Daoy (cell line): ENCODE data around the gene TP63. TPM values are rescaled to one million over a fixed set of nuclear protein-coding genes. Genes with fewer than 3 reads are reported as not detected.

Experiments used
- DNase-seq: peaks from one replicate; pipeline ENCODE4 v3.0.0-alpha.2; 2015; ENCODE audit warnings: low read depth
- total RNA-seq: library from RNA; depleted of rRNA; stranded (reverse); fragments of >200 nt; shearing (Covaris generic); gene quantifications from 2 replicates; pipeline ENCODE4 v1.2.3, GENCODE V29; 2014

TP63 gene
- total RNA-seq, 1 experiment from 2014 or later: 0.29 TPM

DNA sequence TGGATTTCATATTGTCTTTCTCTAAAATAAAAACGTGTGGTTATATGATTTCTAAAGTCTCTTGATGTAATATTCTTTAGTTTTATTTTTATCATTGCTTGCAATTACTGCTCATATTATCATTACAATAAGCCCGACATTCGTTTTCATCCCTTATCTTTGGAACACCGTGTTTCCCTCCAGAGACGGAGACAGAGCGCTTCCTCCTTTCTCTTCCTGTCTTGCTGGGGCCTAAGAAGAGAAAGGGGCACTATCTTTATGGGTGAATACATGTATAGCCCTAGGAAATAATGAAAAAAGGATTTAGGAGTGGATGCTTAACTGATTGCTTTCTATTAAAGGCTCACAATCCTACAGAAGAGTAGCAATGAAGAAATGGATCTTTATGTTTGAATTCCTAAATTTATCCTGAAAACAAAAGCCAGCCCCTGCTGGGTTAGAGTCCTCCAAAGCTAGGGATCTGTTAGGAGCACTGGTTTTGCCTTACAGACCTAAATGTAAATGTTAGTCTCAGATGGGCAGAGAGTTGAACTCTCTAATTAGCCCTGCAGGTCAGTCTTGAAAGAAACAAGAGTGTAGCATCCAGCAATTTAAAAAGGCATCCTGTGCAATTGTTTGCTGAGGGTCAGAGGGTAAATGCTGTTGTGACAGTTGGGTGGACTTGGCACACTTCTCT lies 145.1 kb downstream of the TP63 start:
- DNase-seq: no peak

DNA sequence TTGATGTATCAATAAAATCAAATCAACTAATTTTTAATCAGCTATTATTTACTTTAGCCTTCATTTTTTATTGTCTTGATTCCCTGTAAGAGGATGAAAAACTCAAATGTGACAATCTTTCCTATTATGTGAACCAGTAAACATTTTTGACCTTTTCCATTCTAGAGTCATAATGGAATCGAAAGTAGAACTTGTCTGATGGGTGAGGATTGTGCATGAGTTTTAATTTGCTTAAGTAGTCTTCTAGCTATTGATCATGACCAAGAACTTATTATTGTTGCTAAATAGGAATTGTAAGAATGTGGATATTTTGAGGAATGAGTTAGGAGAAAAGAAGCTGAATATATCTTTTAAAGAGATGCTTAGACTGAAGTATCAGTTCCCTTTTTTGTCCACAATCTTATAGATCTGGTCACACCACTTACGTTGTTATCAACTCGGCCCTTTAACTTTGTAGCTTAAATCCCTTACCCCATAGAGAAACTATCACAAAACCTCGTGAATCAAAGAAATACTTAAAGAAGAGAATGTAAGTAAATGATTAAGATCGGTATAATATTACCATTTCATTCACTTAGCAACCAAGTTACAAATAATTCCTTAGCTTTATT lies 147.3 kb downstream of the TP63 start:
- no peak for DNase-seq

DNA sequence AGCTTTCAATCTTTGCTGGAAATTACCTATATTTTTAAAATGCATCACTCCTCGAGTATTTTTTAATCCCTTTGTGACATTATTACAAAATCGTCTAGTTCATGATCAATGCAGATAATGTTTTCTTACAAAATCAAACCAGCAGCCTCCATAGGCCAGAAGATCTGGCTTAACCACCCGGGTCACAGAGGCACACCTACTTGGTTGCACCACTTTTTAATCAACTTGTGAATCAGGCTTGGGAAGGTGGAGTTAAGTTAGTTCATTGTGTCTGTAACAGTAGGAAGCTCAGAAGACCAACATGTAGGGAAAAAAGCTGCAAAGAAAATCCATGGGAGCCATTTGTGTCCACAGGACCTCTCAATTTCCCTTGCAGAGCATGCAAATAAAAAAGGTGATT lies 148.0 kb downstream of the TP63 start:
- no peak for DNase-seq

DNA sequence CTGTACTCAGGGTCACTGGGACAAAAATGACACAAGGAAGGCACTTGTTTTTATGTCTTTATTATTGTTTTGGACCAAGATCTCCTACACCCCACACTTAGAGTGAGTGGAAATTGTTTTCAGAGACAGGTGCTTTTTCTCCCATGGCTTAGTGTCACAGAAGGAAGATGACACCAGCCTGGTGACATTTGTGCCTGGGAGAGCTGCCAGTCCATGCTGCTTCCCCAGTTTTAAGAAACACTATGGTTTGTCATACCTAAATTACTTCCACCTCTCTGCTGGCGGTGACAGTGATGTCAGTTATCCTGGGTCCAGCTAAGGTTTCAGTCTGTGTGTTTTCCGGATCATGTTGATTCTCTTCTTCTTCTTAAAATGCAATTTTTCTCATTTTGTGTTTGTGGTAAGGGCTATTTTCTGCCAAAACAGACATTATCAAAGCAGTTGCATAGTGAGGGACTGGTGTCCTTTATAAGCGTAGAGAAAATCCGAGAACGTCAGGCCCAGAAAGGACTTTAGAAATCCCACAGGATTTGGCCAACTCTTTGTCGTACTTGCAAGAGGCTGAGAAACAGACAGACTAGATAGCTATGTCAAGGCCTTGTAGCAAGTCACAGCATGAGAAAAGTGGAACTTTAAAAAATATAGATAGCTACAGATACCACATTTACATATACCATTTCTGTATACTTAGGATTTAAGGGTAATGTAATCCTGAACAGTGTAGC lies 149.5 kb downstream of the TP63 start:
- no peak for DNase-seq

DNA sequence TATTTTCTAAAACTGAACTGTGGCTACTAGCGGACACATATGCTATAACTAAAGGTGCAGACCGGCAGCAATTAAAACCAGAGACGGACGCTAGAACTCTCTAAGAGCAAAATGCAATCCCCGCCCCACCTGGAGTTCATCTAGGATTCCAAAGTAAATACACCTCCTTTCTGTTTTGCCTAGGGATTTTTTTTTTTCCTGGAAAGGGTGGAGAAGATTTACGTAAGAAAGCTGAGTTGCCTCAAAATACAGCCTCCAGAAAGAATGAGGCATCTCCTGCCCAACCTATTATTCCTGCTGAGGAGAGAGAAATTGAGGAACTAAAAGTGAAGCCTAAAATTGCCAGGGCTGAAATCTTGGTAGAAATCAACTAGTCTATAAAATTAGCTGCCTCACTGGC lies 150.2 kb downstream of the TP63 start:
- DNase-seq: no peak

DNA sequence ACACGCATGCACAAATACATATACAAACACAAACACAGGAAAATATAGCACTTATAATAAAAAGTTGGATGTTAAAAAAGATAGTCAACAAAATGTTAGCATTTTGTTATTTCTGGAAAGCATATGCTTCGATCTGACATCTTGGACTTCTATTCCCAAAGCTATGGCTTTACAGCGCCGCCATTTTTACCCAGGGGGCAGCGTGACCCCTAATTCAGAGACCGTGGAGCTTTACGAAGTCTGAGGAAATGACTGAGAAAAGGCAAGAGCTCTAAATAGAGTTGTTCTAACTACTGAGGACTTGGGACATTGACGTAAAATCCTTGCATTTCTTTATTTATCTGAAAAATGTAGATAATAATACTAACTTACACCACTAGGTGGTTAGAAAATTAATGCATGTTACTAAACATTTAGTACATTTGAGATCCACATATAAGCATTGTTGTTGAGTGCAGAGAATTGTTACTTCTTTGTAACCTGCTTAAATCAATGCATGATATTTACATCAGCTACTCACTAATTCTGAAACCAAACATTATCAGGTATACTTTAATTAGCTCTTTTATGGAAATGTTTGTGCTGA lies 155.4 kb downstream of the TP63 start:
- DNase-seq: no peak

DNA sequence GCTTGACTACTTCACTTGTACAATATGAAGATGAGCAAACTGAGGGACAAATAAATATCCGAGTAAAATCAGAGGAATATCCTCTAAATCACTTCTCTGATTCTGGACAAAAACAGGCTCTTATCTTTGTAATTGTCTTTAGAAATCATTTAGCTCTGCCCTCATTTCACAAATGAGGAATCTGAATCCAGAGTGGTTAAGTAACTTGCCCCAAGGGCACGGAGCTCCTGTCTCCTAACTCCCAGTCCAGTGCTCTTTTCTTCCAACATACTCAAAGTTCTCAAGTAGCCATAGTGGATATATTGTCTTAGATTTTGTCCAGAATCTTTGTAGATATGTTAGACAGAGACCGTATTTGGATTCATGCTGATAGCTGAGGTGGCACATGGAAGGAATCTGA lies 156.0 kb downstream of the TP63 start:
- no peak for DNase-seq

DNA sequence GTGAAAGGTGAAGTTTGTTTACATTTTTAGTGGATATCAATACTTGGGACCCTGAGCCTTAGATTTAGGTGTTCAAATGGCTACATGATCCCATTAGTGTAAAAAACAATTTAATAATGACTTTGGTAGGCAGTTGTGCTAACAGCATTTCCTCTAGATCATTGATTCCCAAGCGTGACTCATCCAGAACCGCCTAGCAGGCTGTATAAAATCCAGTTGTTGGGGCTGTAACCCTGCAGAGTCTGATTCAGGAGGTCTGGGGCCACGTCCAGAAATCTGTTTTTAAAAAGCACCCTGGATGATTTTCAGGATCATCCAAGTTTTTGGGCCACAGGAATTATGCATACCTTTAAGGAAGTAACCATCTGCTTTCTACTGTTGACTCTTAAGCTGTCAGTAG lies 156.4 kb downstream of the TP63 start:
- DNase-seq: peak; percentile 23

DNA sequence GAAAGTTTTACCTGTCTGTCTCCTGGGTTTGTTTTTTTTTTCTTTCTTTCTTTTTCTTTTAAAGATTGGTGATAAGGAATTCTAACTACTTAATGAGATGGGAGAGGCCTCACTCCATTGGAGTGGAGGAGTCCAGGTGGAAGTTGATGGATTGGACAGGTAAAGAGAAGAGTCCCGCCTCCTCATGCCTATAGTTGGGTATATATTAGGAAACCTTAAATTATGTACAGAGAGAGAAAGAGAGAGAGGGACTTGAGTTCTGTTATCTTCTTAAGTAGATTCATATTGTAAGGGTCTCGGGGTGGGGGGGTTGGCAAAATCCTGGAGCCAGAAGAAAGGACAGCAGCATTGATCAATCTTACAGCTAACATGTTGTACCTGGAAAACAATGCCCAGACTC lies 158.2 kb downstream of the TP63 start:
- DNase-seq: no peak

DNA sequence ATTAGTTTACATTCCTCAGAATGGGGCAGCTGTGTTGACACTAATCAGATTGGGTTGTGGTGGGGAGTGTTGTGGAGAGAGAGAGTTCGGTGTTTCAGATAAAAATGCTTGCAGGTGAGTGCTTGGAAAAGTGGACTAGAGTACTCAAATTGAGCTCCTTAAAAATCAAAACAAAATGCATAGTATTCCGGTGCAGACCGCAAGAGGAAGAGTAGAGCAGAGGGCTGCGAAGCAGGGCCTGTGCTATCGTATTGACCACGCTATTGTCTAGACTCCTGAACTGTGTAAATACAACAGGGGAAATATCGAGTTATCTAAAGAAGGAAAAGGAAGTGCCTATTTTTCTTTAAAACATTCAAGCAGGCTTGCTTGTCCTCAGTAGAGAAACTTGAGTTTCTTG lies 159.5 kb downstream of the TP63 start:
- no peak for DNase-seq

DNA sequence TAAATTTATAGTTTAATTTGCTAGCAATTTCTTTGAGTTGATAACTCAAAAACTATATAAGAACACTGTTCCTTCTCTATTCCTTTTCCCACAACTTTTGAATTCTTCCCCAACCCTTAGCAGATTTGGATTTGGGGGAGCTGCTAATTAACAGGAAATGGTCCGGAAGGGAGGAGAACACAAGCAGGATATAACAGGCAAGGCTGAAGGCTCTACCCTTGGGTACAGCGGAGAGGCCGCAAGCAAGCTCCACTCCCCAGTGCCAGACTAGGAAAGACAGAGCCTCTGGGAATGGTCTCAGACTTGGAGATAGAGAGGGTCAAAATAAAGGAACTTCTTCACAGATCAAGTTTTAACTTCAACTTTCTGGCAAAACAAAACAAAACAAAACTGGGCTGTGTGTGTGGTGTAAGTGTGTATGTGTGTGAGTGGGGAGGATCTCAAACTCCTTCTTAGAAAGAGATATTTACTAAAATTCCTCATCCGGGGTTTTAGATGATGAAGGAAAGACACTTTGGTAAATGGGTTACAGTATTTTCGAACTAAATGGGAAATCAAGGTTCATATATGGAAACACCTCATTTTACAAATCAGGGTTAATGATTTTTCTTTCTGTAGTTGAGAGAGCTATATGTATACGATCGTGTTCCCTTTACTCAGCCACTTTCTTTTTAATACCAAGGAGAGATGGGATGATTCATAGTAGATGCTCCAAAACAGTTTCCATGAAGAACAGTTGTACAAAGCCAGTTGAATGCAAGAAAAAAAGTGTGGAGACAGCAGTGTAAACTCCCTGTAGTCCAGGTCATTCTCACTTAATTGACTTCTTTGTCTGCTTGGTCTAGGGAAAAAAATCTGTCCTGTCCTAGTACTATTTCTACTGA lies 161.1 kb downstream of the TP63 start:
- DNase-seq: no peak

DNA sequence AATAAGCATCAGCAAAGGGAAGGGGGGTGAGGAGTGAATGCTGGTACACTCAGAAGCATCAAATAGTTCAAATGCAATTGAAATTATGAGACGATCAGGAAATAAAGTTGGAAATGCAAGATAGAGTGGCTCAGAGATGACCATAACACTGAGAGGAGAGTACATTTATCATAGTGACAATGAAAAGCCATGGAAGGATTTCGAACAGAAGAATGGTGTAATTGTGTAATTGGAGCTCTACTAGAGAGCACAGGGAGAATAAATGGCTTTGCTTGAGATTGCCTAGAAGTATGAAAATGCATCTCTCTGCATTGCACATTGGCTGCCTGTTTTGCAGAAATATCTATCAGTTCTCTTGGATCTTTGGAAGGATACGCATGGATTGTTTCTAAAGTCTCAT lies 163.3 kb downstream of the TP63 start:
- DNase-seq: no peak

DNA sequence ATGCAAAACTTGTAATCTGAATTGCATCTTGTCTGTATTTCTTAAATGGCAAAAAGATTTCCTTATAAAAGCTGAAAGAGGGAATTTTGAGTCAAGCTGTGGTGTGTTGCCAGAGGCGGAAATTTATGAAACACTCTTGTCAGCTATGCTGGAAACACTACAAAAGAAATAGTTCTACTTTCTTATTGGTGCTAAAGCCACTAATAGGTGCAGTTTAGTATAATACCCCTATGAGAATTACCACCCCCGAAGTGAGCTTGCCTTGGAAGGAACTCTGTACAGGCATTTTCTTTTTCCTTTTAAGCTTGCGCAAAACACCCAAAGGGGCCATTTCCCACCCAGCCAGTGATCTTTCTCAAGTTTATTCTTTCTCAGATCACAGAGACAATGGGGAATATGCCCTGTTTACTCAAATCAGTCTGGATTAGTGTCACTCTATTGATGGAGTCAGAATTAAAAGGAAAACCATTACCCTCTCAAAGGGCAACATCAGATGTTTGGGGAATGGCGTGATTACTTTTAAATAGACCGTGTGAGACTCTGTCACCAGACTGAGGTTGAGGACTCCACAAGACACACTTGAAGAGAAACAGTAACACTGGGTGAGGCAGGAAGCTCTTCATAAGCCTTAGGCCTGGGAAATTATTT lies 166.0 kb downstream of the TP63 start:
- no peak for DNase-seq

DNA sequence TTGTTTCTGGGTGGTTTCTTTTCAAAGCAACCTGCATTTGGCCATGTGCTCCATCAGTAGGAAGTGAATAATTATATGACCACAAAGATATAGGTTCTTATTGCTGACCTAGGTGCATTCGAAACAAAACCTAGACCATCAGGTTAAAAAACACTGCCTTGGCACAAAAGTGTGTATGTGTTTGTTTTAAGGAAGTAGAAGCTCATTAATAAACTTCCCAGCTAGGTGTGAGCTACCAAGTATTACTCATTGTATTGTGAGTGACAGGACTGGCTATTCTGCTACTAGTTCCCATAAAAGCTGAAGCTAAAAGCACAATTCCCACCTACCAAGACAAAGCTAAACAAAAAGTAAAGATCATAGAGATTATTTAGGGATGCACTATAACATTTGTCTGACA lies 168.2 kb downstream of the TP63 start:
- DNase-seq: no peak

DNA sequence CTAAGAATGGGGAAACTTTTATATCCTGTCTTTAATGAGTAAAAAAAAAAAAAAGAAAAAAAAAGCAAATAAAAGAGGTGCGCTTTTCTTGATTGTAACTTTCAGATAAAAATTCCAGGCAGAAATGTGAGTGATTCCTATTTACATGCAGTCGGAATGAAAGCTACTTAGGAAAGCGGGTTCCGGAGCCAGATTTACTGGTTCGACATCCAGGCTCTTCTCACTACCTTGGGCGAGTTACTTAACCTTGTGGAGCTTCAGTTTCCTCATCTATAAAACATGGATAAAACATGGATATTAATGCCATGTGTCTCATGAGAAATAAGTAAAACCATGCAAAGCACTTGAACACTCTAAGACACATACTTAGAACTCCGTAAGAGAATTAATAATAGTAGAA lies 169.2 kb downstream of the TP63 start:
- no peak for DNase-seq

DNA sequence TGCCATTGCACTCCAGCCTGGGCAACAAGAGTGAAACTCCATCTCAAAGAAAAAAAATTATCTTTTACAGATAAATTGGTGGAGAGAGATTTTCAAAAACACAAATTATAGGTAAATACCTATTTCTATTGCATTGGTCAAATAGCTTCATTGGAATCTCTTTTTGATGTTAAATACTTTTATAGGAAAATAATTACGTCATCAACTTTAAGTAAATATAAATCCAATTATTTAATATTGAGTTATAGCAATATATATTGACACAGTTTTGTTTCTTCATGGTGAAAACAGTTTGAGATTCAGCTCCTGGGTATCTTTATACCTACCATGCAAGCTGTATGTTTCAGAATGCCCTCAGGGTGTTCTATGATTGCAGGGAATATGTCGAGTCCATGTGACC lies 172.1 kb downstream of the TP63 start:
- DNase-seq: no peak

DNA sequence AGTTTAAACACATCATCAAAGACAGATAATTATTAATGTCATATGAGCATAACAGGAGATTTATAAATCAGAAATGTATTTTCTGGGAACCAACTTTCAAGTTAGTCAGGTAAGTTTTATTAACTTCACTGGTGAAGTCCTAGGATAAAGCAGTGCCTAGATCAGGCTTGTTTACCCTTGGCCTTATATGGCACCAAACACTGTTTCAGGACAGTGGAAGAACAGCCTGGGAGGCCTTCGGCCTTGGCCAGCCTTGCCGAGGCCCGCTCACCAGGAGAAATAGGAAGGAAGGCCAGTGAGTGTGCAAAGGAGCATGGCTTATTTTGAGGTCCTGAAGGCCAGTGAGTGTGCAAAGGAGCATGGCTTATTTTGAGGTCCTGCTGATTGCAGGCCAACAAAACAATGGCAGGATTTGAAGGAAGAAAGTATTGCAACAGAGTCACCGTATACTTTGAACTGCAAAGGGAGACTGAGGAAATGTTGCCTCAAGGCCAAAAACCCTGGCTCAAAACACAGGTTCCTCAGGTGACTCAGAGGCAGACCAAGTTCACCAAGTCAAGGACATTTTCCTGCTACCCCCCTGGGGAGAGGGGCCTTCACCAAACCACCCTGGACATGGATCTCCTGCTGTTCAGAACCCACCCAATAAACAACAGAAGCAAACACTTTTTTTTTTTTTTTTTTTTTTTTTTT lies 174.3 kb downstream of the TP63 start:
- no peak for DNase-seq

DNA sequence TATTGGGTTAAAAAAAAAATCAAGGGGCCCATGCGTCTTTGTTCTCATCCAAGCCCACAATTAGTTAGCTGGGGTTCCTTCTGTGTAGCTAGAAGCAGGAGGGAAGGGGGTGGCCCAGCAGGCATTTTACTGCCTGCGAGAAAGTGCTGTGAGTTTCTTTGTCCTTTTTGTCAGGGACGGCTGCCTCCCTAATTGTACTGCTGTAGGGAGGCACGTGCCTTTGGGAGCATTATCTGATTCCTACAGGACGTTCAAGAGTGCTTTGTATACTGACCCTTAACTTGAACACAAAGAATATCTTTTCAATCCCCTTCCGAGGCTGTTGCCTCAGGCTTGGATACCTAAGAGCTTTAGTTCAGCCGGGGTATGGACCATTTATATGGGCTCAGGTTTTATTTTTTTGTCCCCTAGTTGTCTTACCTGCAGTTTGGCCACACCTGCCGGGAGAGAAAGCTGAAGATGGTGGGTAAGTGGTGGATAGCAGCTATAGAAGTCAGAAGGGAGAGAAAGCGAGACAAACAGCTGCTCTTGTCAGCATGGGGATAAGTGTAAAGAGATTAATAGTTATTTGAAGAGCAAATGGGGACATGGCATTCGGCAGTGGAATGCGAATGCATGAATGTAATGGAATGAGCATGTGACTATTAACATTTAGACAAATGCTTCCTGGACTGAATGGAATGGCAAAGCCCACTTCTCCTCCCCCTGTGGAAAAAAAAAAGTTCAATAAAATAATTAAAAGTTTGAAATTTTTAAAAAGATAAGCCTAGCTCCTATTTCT lies 175.2 kb downstream of the TP63 start:
- DNase-seq: no peak

DNA sequence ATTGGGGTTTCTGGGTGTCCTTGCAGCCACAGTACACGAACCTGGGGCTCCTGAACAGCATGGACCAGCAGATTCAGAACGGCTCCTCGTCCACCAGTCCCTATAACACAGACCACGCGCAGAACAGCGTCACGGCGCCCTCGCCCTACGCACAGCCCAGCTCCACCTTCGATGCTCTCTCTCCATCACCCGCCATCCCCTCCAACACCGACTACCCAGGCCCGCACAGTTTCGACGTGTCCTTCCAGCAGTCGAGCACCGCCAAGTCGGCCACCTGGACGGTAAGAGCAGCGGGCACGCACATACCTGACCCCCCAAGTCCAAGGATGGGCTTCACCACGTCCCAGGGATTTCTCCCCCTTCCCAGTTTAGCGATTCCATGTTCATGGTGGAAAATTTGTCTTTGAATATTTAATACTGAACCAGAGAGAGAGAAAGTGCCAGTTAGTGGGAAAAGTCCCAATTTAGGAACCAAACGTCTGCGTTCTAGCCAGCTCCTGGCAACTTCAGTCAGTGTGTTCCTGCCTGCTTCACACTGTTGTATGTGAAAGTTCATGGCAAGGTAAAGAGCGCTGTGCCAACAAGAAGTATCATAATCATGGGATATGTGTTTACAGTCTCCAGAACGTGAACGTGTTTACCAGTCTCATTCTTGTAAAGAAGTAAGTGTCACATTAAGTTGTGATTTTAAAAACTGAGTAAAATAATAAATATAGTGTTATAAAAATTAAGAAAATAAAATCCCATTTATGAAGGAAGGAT lies 177.2 kb downstream of the TP63 start:
- DNase-seq: no peak
